Activated CD4-positive, CD25-positive, alpha-beta regulatory T cell treated with anti-CD3 and anti-CD28 coated beads, Interleukin-2, amount 50 U/mL, for 24 hours (primary cell): ENCODE measurements around the gene CDC25B.

Experiments used
- ATAC-seq, 2 donors: fragments of 150-1000 bp; cut with Tn5 transposase; one replicate each; pipeline ENCODE4 v1.10.0; 2021; ENCODE audit warnings: mild to moderate bottlenecking in 1 of 2, moderate library complexity in 1 of 2

Gene CDC25B

DNA sequence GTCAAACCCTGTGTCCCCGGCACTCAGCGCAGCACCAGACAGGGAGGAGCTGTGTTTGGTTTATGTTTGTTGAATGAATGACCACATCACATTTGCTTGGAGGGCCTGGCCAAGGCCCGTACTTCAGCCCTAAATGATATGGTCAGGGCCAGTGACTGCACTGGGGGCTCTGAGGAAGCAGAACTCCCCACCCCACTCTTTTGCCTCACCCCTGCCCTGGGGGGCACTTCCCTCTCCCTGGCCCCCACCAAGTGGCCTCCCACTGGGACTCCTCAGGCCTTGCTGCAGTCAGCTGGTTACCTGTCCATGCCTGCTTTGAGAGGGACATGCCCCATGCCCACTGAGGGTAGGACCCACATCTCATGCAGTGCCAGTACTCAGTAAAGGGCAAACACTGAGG lies 31.5 kb upstream of the CDC25B start:
- no peak for ATAC-seq

DNA sequence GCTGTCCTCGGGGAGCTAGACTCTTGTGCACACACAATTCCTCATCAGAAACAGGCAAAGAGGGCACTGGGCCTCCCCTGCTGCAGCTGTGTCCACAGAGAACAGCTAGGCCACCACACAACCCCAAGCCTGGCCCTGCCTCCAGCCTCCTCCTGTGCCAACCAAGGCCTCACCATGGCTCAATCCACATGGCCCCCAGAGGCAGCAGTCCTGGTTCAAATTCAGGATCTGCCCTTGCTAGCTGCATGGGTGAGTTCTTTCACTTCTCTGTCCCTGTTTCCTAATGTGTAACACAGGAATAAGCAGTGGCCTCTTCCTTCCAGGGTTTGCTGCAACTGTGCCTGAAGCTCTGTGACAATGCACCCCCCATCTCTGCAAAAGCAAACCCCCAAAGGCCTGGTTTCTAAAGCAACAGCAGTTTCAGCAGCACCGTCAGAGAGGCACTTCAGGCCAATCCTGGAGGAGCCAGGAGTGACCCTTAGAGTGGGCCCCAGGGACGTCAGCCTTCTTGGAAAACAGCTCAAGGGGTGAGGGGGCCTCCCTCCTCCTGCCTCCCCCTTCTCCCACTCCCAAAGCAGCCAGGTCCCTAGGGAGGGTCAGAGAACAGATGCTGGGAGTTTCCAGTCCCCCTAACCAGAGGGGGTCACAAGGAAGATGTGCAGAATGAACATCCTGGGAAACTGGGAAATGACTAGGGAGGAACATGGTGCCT lies 30.8 kb upstream of the CDC25B start:
- no peak for ATAC-seq

DNA sequence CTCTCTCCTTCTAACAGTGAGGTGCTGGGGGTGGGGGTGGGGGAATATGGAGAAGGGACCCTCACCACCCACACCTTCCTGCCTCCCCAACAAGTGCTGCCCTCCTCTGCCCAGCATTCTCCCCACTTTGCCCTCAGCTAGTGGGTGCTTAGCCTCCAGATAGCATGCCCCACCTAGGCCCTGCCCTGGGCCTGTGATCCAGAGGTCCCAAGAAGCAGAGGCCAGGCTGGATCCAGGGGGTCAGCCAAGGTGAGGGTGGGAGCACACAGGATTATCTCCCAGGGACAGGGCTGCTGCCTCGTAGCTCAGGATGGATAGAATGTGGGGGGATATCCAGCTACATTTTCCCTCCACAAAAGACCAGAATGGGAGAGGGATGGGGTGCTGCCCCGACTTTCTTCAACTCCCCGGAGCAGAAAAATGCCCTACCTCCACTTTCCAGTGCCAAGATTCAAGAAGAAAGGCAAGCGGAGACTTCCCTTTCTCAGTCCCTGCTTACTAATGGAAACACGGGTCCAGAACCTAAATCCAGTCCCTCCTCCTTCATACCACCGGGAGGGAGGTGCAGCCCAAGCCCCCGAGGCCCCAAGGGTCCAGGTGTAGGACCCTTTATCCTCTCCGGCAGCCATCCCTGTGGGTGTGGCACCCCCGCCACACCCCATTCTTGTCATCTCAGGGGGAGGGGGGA lies 29.5 kb upstream of the CDC25B start:
- no peak for ATAC-seq

DNA sequence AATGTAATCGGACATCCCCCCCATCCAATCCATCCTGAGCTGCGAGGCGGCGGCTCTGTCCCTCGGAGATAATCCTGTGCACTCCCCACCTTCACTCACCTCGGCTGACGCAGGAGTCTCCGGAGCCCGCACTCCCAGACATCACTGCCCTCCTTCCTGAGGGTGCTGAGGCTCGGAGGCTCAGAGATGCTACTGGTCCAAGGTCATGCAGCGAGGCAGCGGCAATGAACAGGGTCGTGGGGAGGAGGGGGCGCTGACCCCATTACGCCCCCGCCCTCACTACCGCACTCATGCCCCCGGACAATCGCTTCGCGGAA lies 29.0 kb upstream of the CDC25B start:
- no peak for ATAC-seq

DNA sequence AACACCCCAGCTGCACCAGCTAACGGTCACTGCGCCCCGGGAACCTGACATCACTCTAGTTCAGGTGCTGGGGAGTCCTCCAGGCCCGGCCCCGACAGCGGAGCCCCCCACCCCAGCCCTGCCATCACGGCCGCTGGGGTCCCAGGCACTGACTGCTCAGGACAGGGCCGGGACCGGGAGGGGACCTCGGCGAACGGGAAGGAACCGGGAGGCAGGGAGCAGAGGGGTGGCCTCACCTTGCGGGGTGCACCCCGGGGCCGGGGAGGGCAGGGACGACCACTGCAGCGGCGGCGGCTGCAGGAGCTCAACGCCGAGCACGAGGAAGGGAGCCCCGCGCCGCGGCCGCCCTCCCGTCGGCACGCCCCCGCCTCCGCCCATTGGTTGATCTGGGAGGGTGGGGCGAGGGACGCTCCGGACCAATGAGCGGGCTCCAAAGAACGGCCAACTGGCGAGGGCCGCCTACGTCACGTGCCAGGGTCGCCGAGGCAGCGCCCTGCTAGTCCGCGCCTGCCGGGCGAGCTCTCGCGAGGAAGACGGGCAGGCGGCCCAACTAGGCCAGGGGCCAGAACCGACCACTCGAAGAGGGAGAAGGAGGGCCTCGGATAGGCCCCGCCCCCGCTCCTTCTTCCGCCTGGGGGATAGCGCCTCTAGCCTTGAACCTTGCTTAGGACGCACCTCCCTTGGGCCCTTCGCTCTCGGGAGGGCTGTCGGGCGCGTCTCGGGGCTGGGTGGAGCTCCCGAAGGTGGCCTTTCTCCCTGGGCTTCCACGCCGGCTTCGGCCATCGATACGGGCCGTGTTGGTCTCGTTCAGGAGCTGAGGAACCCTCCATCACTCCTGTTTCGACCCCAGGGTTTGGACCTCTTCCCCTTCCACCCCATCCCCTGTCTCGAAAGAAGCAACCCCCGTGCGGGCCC lies 28.4 kb upstream of the CDC25B start, which contains the start of gene ADISSP:
Gene ADISSP, minus strand, starts transcription at position 327 of the 915 bp plus-strand sequence. CDS start 7,653 bp downstream, outside the sequence.
- peak; percentile 92 to 93 for ATAC-seq

DNA sequence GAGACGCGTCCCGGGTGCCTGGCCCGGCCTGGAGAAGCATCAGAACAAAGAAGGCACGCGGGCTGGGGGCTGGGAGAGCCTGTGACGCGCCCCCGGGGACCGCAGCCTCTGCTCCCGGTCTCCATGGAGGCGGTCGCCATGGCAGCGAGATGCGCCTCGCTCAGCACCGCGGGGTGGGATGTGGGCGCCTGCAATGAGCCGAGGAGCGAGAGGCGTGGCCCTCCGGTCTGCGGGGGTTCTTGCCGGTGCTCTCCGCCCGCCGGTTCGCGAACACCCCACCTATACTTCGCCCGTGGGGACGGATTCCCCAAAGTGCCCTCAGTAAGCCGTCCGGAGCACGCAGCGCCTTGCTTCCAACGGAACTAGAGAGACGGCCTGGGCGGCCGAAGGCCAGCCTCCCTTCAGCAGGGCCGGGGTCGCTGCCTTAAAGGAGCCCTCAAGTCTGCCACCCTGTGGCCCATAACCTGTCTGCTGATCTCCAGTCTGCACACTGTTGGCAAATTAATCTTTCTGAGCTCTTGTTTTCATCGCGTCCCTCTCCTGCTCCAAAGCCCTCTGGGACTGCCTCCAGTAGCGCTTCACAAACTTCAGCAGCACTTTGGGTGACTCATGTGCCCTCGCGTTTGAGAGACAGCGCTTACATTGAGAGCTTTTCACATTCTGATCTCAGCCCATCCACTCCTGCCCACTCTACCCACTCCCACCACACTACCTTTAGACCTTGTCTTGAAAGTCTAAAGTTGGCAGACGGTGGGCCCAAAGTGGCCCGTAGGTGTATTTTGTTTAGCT lies 27.6 kb upstream of the CDC25B start:
- peak; percentile 53 to 58 for ATAC-seq

DNA sequence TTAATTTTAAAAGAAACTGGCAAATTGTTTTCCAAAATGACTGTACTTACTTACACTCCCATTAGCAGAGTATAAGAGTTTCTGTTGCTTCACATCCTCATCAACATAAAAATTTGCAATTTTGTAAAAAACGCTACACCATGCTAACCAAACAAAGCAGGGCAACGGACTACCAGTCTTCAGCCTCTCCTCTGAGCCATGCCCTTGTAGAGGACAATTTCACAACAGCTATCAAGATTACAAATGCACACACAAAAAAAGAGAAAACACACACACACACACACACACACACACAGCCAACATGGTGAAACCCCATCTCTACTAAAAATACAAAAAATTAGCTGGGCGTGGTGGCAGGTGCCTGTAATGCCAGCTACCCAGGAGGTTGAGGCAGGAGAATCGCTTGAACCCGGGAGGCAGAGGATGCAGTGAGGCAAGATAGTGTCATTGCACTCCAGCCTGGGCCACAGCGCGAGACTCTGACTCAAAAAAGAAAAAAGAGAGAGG lies 24.5 kb upstream of the CDC25B start:
- no peak for ATAC-seq

DNA sequence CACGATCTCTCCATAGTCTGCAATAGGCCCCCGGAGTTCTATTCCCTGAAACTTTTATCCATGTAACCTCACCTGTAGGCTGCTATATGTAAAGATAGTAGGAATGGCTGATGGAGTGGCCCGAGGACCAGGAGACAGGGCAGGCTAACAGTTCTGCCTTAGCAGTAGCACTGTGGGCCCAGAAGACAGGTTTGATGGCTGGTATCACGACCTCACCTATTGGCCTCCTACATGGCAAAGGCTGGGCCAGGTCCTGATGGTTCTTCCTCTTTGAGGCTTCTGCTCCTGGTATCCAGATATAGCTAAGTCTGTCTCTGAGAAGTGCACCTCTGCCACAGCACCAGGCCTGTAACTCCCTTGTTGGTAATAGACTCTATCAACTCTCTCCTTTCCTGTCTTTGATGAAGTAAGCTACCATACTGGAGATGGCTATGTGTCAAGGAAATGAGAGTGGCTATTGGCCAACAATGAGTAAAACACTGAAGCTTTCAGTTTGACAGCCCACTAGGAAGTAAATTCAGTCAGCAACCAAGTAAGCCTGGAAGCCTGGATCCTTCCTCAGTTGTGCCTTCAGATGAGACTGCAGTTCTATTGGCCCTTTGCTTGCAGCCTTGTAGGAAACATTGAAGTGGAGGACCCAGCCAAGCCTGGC lies 20.5 kb upstream of the CDC25B start:
- ATAC-seq, result no peak

DNA sequence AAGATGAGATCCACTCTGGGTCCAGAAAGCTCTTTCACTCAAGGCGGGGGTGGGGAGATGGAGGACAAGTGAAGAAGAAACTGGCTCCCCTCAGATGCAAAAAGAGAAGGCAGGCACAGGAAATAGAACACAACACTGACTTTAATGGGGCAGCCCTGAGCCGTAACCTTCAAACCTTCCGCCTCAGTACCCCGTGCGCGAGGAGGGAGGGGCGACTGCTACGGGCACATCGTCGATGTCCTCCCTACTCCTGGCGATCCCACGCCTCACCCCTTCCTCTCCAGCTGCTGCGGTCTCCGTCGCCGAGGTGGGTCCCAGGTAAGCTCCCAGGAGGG lies 18.8 kb upstream of the CDC25B start:
- peak; percentile 39 to 55 for ATAC-seq

DNA sequence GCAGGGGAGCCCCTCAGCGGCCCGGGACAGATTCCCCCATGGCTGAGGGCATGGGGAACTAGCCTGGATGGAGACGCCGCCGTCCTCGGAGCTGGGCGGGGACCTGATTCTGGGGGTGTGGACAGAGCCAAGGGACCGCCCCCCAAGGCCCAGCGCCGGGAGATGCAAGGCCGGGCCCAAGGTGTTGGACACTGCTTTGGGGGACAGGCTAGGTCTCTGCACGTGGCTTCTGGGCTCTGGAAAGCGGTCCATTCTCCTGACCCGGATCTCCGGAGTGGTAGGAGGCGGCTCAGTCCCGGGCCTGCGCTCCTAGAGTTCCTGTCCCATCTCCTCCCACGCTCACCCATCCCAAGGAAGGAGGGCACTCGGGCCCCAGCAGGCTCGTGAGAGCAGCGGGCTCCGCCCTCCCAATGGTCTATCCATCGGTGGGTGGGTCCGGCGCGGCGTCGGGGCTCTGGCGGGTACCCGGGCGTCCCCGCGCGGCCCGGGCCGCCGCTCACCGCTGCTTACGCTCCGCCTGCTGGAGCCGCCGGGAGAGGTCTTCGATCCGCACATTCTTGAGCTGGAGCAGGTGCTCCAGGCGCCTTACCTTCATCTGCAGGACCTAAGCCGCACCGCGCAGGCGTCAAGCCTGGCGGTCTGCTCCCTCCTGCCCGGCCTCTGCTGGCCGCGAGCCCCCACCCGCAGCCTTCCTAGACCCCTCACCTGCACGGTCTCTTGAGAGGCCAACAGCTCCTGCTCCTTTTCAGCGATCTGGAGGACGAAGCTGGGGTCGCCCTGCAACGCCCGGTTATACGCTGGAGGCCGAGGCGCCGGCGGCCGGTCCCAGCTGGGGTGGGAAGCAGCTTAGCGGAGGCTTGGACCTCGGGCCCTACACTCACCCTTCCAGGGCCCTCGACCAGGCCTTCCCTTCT lies 18.1 kb upstream of the CDC25B start:
- ATAC-seq, result peak; percentile 71 to 74

DNA sequence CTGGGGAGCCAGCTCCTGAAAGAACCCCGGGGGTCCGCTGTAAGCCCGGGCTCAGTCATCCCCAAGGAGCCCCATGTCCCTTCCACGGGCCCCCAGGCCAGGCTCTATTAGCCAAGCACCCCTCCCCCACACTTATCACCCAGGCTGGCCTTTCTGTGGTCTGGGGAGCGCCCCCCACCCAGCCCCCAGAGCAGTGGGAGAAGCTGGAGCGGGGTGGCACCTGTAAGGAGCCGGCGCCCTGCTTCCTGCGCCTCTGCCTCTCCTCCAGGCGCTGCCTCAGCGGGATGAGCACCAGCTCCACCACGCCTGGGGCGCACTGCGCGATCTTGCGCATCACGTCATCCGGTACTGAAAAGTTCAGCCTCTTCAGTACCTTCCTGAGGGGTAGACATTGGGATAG lies 17.1 kb upstream of the CDC25B start:
- no peak for ATAC-seq

DNA sequence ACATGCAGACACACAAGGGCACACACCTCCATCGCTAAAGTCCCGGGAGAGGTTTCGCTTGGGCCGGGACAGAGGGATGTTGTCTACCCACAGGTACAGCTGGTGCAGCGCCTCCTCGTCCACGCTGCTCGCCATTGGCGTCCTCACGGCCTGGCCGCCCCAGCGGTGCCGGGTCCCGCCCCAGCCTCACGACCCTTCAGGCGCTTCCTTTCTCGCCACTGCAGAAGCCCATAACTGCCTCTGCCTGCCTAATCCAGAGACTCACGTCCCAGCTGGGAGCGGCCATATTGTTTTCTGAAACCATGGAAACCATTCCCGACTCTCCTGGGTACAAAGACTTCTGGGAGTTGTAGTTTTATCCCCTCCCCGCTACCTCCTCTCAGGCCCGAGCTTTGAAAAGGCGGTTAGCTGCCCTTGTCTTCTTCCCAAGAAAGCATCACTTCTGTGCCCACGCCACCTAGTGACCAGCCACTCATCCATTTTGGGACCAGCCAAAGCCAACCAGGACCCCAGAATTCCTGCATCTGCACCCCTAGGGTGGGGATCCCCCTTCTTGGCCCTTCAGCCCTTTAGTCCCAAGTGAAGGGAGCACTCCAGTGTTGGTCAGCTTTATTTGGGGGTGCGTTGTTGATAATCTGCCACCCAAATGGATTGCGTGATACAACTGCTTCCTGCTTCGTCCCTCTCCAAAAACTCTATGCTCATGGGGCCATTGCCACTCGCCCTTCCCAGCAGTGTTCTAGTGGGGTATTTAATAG lies 14.8 kb upstream of the CDC25B start, which contains the start of gene SPEF1:
Gene SPEF1, minus strand, starts transcription at position 296 of the 758 bp plus-strand sequence. Its CDS starts 161 bp downstream, at position 135.
- peak; percentile 41 to 60 for ATAC-seq

DNA sequence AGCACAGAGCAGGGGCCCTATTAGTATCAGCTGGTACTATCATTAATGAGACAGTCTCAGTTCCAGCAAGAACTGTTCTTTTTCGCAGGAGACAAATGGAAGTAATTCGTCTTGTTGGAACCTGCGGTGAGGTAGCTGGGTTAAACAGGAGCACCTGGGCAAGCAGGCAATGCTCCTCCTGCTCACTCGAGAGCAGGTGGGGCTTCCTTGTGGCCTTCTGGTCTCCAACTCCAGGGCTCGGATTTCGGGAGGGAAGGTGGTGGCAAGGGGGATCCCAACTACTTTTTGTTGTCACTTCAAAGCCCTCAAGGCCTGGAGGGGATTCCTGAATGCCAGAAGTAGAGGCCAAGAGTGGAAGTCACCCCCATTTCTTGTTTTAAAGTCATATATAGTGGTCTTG lies 13.5 kb upstream of the CDC25B start:
- no peak for ATAC-seq

DNA sequence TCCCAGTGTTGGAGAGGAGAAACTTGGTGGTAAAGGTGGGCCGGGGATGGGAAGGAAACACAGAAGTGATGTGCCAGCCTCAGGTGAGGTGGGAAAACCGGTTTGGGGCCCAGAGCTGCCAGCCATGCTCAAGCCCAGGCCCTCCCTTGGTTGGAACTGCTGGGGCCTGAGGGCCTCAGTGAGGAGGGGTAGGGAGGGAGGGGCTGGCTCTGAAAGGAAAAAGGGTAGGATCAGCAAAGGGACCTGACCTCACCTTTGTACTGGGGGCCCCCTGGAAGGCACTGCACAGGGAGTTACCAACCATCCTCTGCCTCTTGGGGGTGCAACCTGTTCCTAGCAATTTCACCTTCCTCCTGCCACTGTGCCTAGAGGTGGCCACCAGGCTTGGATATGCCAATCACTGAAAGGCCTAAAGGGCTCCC lies 13.0 kb upstream of the CDC25B start:
- no peak for ATAC-seq

DNA sequence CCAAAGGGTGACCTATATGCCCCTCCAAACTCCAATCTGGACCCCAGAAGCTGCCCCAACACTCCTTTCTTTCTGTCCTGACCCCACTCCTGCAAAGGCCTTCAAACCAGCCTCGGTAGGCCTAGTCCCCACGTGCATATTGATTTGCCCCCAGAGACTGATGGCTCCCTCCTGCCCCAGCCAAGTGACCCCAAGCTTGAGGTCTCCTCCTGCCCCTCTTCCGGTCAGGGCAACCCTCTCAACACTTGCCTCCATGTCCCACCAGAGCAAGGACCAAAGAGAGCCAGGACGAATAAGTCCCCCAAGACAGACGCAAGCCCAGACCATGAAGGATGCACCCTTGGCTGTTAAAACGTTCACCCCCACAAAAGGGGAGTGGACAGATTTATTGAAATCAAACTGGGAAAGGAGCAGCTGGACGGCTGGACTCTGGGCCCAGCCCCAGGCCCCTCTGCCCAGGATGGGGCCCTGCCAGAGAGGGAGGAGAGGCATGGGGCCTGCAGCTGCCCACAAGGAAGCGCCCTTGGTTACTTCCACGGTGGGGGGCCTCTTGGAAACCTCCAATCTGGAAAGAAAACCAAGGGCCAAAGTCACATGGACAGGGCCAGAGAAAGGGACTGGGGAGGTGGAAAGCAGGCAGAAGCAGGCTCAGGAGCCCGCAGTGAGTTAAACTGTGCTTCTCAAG lies 12.5 kb upstream of the CDC25B start:
- no peak for ATAC-seq

DNA sequence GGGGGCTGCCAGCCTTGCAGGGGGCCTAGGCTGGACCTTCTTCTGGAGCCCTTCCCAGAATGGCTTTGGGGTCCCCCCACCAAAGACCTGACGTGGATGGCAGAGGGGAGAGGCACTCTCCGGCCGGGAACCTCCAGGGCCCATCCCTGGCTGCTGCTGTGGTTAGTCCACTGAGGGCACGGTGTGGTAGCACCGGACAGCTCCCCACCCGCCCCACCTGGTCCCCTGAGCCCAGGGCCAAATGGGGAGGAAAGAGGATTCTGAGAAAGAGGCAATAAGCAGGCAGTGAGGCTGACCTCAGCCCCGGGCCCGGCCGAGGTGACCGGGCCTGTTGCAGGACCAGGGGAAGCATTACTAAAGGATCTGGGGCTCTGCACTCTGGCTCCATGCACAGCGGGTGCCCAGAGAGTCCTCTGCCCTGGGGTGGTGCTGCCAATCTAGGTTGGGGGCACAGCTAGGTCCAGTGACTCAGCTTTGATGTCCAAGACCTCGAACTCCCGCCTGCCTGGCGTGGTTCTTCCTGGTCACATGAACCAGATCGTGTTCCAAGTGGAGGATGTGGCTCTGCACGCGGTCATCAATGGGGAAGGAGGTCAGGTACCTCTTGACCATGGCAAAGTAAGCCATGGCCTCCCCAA lies 11.8 kb upstream of the CDC25B start:
- no peak for ATAC-seq

DNA sequence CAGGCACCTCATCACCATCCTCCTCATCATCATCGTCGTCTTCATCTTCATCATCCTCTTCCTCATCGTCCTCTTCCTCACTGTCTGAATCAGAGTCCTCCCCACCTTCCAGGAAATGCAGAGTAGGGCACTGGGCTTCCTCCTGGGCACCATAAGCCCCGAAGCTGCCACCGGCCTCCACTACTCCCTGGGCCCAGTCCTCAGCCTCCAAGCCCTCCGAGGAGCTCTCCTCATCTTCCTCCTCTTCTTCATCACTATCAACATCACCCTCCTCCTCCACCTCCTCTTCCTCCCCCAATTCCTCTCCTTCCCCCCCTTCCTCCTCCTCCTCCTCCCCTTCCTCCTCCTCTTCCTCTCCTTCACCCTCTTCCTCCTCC lies 11.3 kb upstream of the CDC25B start:
- no peak for ATAC-seq

DNA sequence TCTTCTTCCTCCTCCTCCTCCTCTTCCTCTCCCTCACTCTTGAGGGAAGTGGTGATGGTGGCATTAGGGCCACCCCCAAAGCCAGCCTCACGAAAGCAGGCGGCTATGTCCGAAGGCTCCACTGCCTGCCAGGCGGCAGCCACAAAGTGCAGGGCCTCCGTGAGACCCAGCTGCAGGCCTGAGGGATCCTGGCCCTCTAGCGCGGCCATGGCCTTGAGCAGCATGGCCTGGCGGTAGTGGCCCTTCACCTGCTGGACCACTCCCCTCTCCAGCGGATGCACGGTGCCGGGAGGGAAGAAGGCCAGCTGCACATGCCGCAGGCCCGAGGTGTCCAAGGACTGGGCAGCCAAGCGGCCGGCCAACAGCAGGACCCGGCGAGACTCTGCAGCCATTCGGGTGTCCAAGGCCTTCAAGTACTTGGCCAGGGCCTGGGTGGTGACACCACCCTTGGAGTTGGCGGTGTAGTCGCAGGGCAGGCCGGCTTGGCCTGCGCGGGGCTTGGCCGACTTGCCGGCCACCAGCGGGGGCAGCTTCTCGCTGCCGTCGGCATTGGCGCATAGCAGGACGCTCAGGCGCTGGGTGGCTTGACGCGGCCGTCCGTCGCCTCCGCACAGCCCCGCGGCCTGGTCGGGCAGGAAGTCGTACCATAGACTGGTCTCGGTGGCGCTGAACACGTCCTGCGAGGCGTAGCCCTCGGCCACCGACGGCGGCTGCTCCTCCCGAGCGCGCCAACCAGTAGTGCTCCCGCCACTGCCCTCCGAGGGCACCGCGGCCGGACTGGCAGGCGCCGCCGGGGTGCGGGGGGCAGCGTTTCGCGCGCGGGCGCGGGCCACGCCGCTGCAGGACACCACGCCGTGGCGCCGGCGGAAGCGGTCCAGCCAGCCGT lies 10.6 kb upstream of the CDC25B start:
- ATAC-seq, result no peak
